ENCODE data around the gene TBXAS1. TPM values are rescaled to one million over a fixed set of nuclear protein-coding genes. Genes with fewer than 3 reads are reported as not detected.

The TBXAS1 gene
- total and polyA plus RNA-seq, 2 donors (not counting 3 experiments of a cell fraction or from before 2014, with no cell fraction given): 2.1 to 4.3 TPM

DNA sequence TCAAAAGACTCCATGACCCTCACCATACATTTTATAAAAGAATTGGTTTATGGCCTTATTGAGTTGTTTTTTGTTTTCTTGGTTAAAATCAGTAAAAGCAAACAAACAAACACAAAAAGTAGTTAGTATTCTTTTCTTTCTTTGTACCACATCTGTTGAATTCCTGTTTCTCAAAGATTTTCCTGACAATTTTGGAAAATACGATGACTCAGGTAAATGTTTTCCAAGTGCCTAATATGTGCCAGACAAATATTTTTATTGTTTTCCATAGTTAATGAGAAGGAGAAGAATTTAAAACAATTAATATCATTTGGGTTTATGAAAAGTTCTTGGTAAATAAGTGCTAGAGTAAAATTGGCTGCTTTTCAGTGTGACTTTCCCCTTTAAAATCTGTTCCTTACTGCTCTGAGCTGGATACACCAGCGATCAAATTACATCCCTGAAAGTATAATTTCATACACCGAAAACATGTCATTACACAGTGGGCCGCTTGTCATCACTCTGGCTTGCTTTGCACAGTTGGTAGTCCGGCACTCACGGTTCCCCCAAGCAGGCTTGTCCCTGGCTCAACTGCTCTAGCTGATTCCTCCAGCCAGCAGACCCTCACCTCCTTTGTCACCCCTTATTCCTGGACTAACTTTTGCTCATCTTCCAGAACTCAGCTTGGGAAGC is 80.5 kb downstream of the TBXAS1 start:
- dilution Hi-C loops (cut with MboI; ENCODE audit: extremely low pct_ligation_motif_present, low sequenced_read_pairs) (no loop called here), intact Hi-C loops (cut with micrococcal nuclease) (no loop called here)
- Histone ChIP-seq H3K4me3 (replicated peaks in 1 of 3; ENCODE audit: insufficient read depth in 1 of 3, low read depth in 1 of 3, low read length in 3 of 3) (no peak overlapping the region), H3K36me3 (ENCODE audit: control insufficient read depth in 2 of 2, extremely low read depth in 1 of 2, insufficient read depth in 2 of 2, low read length in 2 of 2) (no peaks in the 10 kb centered on the region), H2AFZ (ENCODE audit: low read depth, low read length) (no peak overlapping the region), H3K4me1 (ENCODE audit: control insufficient read depth, extremely low read depth, insufficient read depth, low read length) (peaks cover 9% of the 10 kb centered on the region), H3K9me1 (replicated peaks; ENCODE audit: control insufficient read depth, extremely low read depth, insufficient read depth, low read length) (no peaks in the 10 kb centered on the region), H3K79me2 (ENCODE audit: control insufficient read depth, insufficient read depth, low read length) (no peaks in the 10 kb centered on the region), H3K27me3 (ENCODE audit: control insufficient read depth in 2 of 2, insufficient read depth in 2 of 2, low read length in 2 of 2) (peaks cover 0 to 1% of the 10 kb centered on the region in 2 experiments), H3K9ac (replicated peaks; ENCODE audit: extremely low read depth, insufficient read depth, low read length) (no peak overlapping the region), H3K4me2 (ENCODE audit: insufficient read depth, low read length) (no peak overlapping the region), H3K9me3 (replicated peaks; ENCODE audit: control insufficient read depth, insufficient read depth, low read length) (no peaks in the 10 kb centered on the region), H3K27ac (ENCODE audit: insufficient read depth, low read depth, low read length) (no peak overlapping the region), H4K20me1 (replicated peaks; ENCODE audit: control insufficient read depth, extremely low read depth, insufficient read depth, low read length) (no peaks in the 10 kb centered on the region)
- BruUV-seq (replicated peaks): no TSS peak
- ChIA-PET POLR2A (no interaction called here), CTCF (interaction anchor here (0.9 kb wide), 1 partner anchor 9 kb away, joined by 3 read pairs; no protein-coding TSS in a partner anchor)
- FAIRE-seq (no peak), DNase-seq (ENCODE audit: low read depth, low spot score) (no peak)
- TF ChIP-seq, protein P1, sequence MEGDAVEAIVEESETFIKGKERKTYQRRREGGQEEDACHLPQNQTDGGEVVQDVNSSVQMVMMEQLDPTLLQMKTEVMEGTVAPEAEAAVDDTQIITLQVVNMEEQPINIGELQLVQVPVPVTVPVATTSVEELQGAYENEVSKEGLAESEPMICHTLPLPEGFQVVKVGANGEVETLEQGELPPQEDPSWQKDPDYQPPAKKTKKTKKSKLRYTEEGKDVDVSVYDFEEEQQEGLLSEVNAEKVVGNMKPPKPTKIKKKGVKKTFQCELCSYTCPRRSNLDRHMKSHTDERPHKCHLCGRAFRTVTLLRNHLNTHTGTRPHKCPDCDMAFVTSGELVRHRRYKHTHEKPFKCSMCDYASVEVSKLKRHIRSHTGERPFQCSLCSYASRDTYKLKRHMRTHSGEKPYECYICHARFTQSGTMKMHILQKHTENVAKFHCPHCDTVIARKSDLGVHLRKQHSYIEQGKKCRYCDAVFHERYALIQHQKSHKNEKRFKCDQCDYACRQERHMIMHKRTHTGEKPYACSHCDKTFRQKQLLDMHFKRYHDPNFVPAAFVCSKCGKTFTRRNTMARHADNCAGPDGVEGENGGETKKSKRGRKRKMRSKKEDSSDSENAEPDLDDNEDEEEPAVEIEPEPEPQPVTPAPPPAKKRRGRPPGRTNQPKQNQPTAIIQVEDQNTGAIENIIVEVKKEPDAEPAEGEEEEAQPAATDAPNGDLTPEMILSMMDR (IDR thresholded peaks at IDR 0.05; ENCODE audit: extremely low read depth in 1 of 2, insufficient read depth in 1 of 2, low read depth in 1 of 2, low read length in 2 of 2): no peak
- TF ChIP-seq POLR2AphosphoS5 (IDR thresholded peaks at IDR 0.05; ENCODE audit: insufficient read depth, low read depth, low read length): no peak
- no peak for TF ChIP-seq FOS (IDR thresholded peaks at IDR 0.05; ENCODE audit: borderline replicate concordance, insufficient read depth, low read length)
- TF ChIP-seq POLR2A (IDR thresholded peaks at IDR 0.05; ENCODE audit: low read depth, low read length): no peak
- no peak for TF ChIP-seq EZH2 (IDR thresholded peaks at IDR 0.05; ENCODE audit: borderline replicate concordance, low read depth, low read length, severe bottlenecking)
- no peak for TF ChIP-seq GATA2 (IDR thresholded peaks at IDR 0.05; ENCODE audit: insufficient read depth, insufficient read length, low read depth, low read length)
- no peak for TF ChIP-seq JUN (IDR thresholded peaks at IDR 0.05; ENCODE audit: borderline replicate concordance, insufficient read depth, insufficient read length, low read depth)
- TF ChIP-seq, protein P2, sequence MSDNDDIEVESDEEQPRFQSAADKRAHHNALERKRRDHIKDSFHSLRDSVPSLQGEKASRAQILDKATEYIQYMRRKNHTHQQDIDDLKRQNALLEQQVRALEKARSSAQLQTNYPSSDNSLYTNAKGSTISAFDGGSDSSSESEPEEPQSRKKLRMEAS (IDR thresholded peaks at IDR 0.05; ENCODE audit: insufficient read depth, insufficient read length): no peak
- no peak for TF ChIP-seq MYC (IDR thresholded peaks at IDR 0.05; ENCODE audit: low read depth, low read length)
